ENCODE measurements around the gene ENPP6. TPM values are rescaled to one million over a fixed set of nuclear protein-coding genes. Genes with fewer than 3 reads are reported as not detected.
"Not testable (repeated sequence)": the region's sequence is repeated elsewhere in the genome, so short reads cannot be mapped to it uniquely, and the experiment has no call there.

The ENPP6 gene
- total and polyA plus RNA-seq, 4 experiments from 2014 or later: not detected

- peaks cover 17 to 29% (median 22%) of the 10 kb centered on the region in 4 donors for H3K4me1 Mint-ChIP-seq
- peaks cover 0 to 5% (median 0%) of the 10 kb centered on the region in 8 donors for H3K9me3 Mint-ChIP-seq
- H3K36me3 Mint-ChIP-seq: no peaks in the 10 kb centered on the region
- POLR2A ChIA-PET (ENCODE audit: partially characterized antibody): no interaction called here
- Histone ChIP-seq H3K4me1 (ENCODE audit: insufficient read depth, low read length) (peaks cover 19% of the 10 kb centered on the region), H3K36me3 (ENCODE audit: insufficient read depth, low read length) (no peaks in the 10 kb centered on the region), H3K27me3 (ENCODE audit: insufficient read depth, low read length) (no peaks in the 10 kb centered on the region), H3K4me3 (ENCODE audit: low read length in 2 of 2) (no peak overlapping the region), H3K27ac (ENCODE audit: low read depth, low read length) (no peak overlapping the region), H3K9me3 (ENCODE audit: control insufficient read depth in 1 of 2, low read length in 2 of 2) (no peaks in the 10 kb centered on the region)
- CTCF ChIA-PET (ENCODE audit: partially characterized antibody): interaction anchor here (3.6 kb wide), 1 partner anchor 24 kb away, joined by 13 read pairs; no protein-coding TSS in a partner anchor
- H3K27ac Mint-ChIP-seq: peak overlapping the region in 2 of 7 donors; percentile 5
- no peak for DNase-seq
- H3K4me3 Mint-ChIP-seq: no peak overlapping the region
- intact Hi-C loops (cut with micrococcal nuclease): no loop called here
- peaks cover 2 to 3% of the 10 kb centered on the region in 2 donors for H3K27me3 Mint-ChIP-seq
Measured at GRCh38 chr4:184228056-184228705, 10.5 kb upstream of the ENPP6 start.

GRCh38 chr4:184216515-184216914, 1.2 kb downstream of the ENPP6 start:
- Mint-ChIP-seq H3K27me3 (peaks cover 5 to 14% of the 10 kb centered on the region in 2 donors), H3K9me3 (peaks cover 0 to 17% (median under 1%) of the 10 kb centered on the region in 8 donors), H3K27ac (no peak overlapping the region), H3K36me3 (no peaks in the 10 kb centered on the region), H3K4me1 (no peaks in the 10 kb centered on the region), H3K4me3 (no peak overlapping the region)
- H3K36me3 ChIP-seq (ENCODE audit: insufficient read depth, low read length): no peaks in the 10 kb centered on the region
- H3K9me3 ChIP-seq (ENCODE audit: control insufficient read depth in 1 of 2, low read length in 2 of 2): no peaks in the 10 kb centered on the region
- H3K27ac ChIP-seq (ENCODE audit: low read depth, low read length): no peak overlapping the region
- ChIA-PET CTCF (ENCODE audit: partially characterized antibody) (no interaction called here), POLR2A (ENCODE audit: partially characterized antibody) (no interaction called here)
- no peak for DNase-seq
- no peaks in the 10 kb centered on the region for H3K4me1 ChIP-seq (ENCODE audit: insufficient read depth, low read length)
- no peak overlapping the region for H3K4me3 ChIP-seq (ENCODE audit: low read length in 2 of 2)
- no peaks in the 10 kb centered on the region for H3K27me3 ChIP-seq (ENCODE audit: insufficient read depth, low read length)
- intact Hi-C loops (cut with micrococcal nuclease): no loop called here

GRCh38 chr4:184215709-184216328, 1.9 kb downstream of the ENPP6 start:
- POLR2A ChIA-PET (ENCODE audit: partially characterized antibody): no interaction called here
- H3K27ac ChIP-seq (ENCODE audit: low read depth, low read length): no peak overlapping the region

GRCh38 chr4:184214931-184215330, 2.7 kb downstream of the ENPP6 start:
- H3K4me3 Mint-ChIP-seq: no peak overlapping the region

More at GRCh38 chr4:184215709-184216328, 1.9 kb downstream of the ENPP6 start:
- CTCF ChIA-PET (ENCODE audit: partially characterized antibody): no interaction called here
- no peaks in the 10 kb centered on the region for H3K4me1 ChIP-seq (ENCODE audit: insufficient read depth, low read length)
- Mint-ChIP-seq H3K4me1 (no peaks in the 10 kb centered on the region), H3K9me3 (peaks cover 0 to 17% (median under 1%) of the 10 kb centered on the region in 8 donors), H3K27me3 (peaks cover 5 to 11% of the 10 kb centered on the region in 2 donors), H3K36me3 (no peaks in the 10 kb centered on the region), H3K4me3 (no peak overlapping the region), H3K27ac (no peak overlapping the region)
- H3K4me3 ChIP-seq (ENCODE audit: low read length in 2 of 2): no peak overlapping the region
- DNase-seq: no peak
- intact Hi-C loops (cut with micrococcal nuclease): no loop called here
- no peaks in the 10 kb centered on the region for H3K36me3 ChIP-seq (ENCODE audit: insufficient read depth, low read length)
- no peaks in the 10 kb centered on the region for H3K9me3 ChIP-seq (ENCODE audit: control insufficient read depth in 1 of 2, low read length in 2 of 2)
- H3K27me3 ChIP-seq (ENCODE audit: insufficient read depth, low read length): no peaks in the 10 kb centered on the region

GRCh38 chr4:184207734-184208607, 9.7 kb downstream of the ENPP6 start:
- H3K4me1 ChIP-seq (ENCODE audit: insufficient read depth, low read length); H3K36me3 ChIP-seq (ENCODE audit: insufficient read depth, low read length); H3K4me3 Mint-ChIP-seq; DNase-seq; H3K9me3 ChIP-seq (ENCODE audit: control insufficient read depth in 1 of 2, low read length in 2 of 2); H3K36me3 Mint-ChIP-seq; POLR2A ChIA-PET (ENCODE audit: partially characterized antibody); H3K4me3 ChIP-seq (ENCODE audit: low read length in 2 of 2); H3K27ac Mint-ChIP-seq; H3K4me1 Mint-ChIP-seq; H3K9me3 Mint-ChIP-seq; CTCF ChIA-PET (ENCODE audit: partially characterized antibody); intact Hi-C loops (cut with micrococcal nuclease); H3K27ac ChIP-seq (ENCODE audit: low read depth, low read length); H3K27me3 ChIP-seq (ENCODE audit: insufficient read depth, low read length): not testable (repeated sequence)
- peaks cover 17 to 20% of the 10 kb centered on the region in 2 donors for H3K27me3 Mint-ChIP-seq

More at GRCh38 chr4:184214931-184215330, 2.7 kb downstream of the ENPP6 start:
- POLR2A ChIA-PET (ENCODE audit: partially characterized antibody): no interaction called here
- Histone ChIP-seq H3K4me3 (ENCODE audit: low read length in 2 of 2) (no peak overlapping the region), H3K27ac (ENCODE audit: low read depth, low read length) (no peak overlapping the region), H3K9me3 (ENCODE audit: control insufficient read depth in 1 of 2, low read length in 2 of 2) (no peaks in the 10 kb centered on the region), H3K4me1 (ENCODE audit: insufficient read depth, low read length) (no peaks in the 10 kb centered on the region), H3K27me3 (ENCODE audit: insufficient read depth, low read length) (no peaks in the 10 kb centered on the region), H3K36me3 (ENCODE audit: insufficient read depth, low read length) (no peaks in the 10 kb centered on the region)
- H3K27me3 Mint-ChIP-seq: peaks cover 5 to 11% of the 10 kb centered on the region in 2 donors
- CTCF ChIA-PET (ENCODE audit: partially characterized antibody): no interaction called here
- no peak for DNase-seq
- H3K27ac Mint-ChIP-seq: no peak overlapping the region
- intact Hi-C loops (cut with micrococcal nuclease): no loop called here
- H3K36me3 Mint-ChIP-seq: no peaks in the 10 kb centered on the region
- no peaks in the 10 kb centered on the region for H3K4me1 Mint-ChIP-seq
- H3K9me3 Mint-ChIP-seq: peaks cover 0 to 17% (median under 1%) of the 10 kb centered on the region in 8 donors

- H3K27me3 Mint-ChIP-seq: peaks cover 20 to 22% of the 10 kb centered on the region in 2 donors
- no peak overlapping the region for H3K27ac Mint-ChIP-seq
- no peak overlapping the region for H3K4me3 Mint-ChIP-seq
- H3K9me3 Mint-ChIP-seq: peaks cover 0 to 2% (median 0%) of the 10 kb centered on the region in 8 donors
- H3K36me3 ChIP-seq (ENCODE audit: insufficient read depth, low read length): no peaks in the 10 kb centered on the region
- H3K36me3 Mint-ChIP-seq: no peaks in the 10 kb centered on the region
- H3K4me3 ChIP-seq (ENCODE audit: low read length in 2 of 2): no peak overlapping the region
- no peaks in the 10 kb centered on the region for H3K4me1 Mint-ChIP-seq
- H3K27ac ChIP-seq (ENCODE audit: low read depth, low read length): no peak overlapping the region
- ChIA-PET POLR2A (ENCODE audit: partially characterized antibody) (no interaction called here), CTCF (ENCODE audit: partially characterized antibody) (no interaction called here)
- DNase-seq: no peak
- no peaks in the 10 kb centered on the region for H3K9me3 ChIP-seq (ENCODE audit: control insufficient read depth in 1 of 2, low read length in 2 of 2)
- no peaks in the 10 kb centered on the region for H3K4me1 ChIP-seq (ENCODE audit: insufficient read depth, low read length)
- H3K27me3 ChIP-seq (ENCODE audit: insufficient read depth, low read length): no peaks in the 10 kb centered on the region
- intact Hi-C loops (cut with micrococcal nuclease): no loop called here
Measured at GRCh38 chr4:184205243-184205642, 12.4 kb downstream of the ENPP6 start.

- intact Hi-C loops (cut with micrococcal nuclease): no loop called here
- H3K27me3 Mint-ChIP-seq: peaks cover 20 to 22% of the 10 kb centered on the region in 2 donors
- H3K36me3 ChIP-seq (ENCODE audit: insufficient read depth, low read length): no peaks in the 10 kb centered on the region
- no peaks in the 10 kb centered on the region for H3K36me3 Mint-ChIP-seq
- no peak overlapping the region for H3K27ac ChIP-seq (ENCODE audit: low read depth, low read length)
- DNase-seq: no peak
- H3K27ac Mint-ChIP-seq: no peak overlapping the region
- CTCF ChIA-PET (ENCODE audit: partially characterized antibody): no interaction called here
- peaks cover 0 to 2% (median 0%) of the 10 kb centered on the region in 8 donors for H3K9me3 Mint-ChIP-seq
- no peaks in the 10 kb centered on the region for H3K4me1 Mint-ChIP-seq
- no peak overlapping the region for H3K4me3 Mint-ChIP-seq
- H3K4me1 ChIP-seq (ENCODE audit: insufficient read depth, low read length): no peaks in the 10 kb centered on the region
- H3K27me3 ChIP-seq (ENCODE audit: insufficient read depth, low read length): no peaks in the 10 kb centered on the region
- POLR2A ChIA-PET (ENCODE audit: partially characterized antibody): no interaction called here
- no peaks in the 10 kb centered on the region for H3K9me3 ChIP-seq (ENCODE audit: control insufficient read depth in 1 of 2, low read length in 2 of 2)
- H3K4me3 ChIP-seq (ENCODE audit: low read length in 2 of 2): no peak overlapping the region
Measured at GRCh38 chr4:184203300-184203699, 14.4 kb downstream of the ENPP6 start.

Data from CD4-positive, alpha-beta memory T cell (primary cell).